ENCODE results near the gene C1D. TPM values are rescaled to one million over a fixed set of nuclear protein-coding genes. Genes with fewer than 3 reads are reported as not detected.
"Not testable (repeated sequence)": the region's sequence is repeated elsewhere in the genome, so short reads cannot be mapped to it uniquely, and the experiment has no call there.

C1D gene, protein sequence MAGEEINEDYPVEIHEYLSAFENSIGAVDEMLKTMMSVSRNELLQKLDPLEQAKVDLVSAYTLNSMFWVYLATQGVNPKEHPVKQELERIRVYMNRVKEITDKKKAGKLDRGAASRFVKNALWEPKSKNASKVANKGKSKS
- polyA plus RNA-seq (ENCODE audit: insufficient read length): 29.8 TPM

DNA sequence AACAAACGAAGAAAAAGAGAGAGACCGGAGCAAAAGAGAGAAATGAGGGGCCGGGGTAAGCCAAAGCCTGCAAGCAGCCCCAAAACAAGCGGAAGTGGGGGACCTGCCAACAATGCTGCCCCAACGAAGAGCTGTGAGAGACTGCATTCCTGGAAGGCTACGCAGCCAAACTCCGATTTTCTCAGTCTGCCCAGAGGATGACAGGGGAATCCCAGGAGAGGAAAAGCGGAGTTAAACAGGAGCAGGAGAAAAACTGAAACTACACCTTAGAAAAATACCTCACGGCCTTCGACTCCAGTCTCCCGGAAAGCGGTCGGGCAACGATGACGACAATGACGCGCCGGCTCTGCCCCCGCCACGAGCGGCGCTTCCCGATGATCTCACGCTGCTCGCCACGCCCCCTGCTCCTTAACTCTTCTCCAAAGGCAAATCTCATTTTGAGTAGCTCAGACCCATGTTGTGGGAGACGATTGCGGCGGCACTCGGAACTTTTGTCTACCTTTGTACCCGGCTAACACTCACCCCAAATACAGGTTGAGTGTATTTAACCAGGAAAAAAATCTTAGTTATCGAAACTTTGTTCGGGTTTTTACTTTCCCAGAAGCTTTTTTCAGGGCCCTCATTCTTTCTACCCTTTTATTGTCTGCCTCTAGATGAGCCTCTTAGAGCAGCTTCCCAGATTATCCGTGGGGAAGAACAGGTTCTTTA, at the start of gene C1D:
TSS of gene C1D (minus strand) at position 325 of the 708 bp plus-strand sequence. CDS start 15,694 bp downstream, outside the sequence.
- DNase-seq: peak; percentile 96

DNA sequence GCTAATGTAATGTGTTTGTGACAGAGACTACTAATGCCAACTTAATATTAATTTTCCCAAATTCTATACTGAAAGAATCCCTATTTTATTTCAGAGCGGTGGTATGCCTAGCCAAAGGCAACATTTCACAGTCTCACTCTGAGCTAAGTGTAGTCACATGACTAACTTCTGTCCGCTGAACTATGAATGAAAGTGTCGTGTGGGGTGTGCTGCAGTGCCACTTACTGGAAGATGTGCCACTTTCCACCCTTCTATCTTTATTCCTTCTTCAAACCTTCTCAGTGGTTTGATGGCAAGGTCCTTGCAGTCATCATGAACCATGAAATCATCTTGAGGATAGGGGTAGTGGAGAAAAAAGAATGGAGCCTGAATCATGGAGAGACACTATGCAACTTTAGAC, 47.3 kb upstream of the C1D start:
- DNase-seq: no peak

DNA sequence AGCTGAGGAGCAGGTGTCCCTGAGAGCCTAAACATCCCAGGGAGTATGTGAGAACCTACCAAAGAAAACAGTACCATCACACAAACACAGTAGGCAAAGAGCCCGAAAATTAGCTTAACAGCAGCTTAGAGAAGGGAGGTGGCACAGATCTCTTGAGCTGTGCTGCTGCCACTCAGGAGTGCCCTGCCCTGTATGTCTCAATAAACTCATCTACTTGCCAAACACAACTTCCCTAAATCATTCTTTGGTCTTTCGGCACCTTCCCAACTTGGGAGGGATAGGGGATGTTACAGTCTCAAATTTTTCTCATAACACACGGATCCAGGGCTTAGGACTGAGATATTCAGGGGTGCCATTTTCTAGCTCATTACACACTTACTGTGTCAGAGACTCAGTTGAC, 45.3 kb upstream of the C1D start:
- DNase-seq: no peak

DNA sequence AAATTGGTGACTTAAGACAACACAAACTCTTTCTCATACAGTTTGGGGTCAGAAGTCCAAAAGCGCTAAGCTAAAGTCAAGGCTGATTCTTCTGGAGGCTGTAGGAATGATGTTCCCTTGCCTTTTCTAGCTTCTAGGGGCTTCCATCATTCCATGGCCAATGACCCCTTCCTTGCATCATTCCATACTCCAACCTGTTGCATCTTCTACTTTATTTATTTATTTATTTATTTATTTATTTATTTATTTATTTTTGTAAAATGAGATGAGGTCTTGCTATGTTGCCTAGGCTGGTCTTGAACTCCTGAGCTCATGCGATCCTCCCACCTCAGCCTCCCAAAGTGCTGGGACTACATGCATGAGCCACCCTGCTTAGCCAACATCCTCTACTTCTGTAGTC, 44.7 kb upstream of the C1D start:
- DNase-seq: no peak

DNA sequence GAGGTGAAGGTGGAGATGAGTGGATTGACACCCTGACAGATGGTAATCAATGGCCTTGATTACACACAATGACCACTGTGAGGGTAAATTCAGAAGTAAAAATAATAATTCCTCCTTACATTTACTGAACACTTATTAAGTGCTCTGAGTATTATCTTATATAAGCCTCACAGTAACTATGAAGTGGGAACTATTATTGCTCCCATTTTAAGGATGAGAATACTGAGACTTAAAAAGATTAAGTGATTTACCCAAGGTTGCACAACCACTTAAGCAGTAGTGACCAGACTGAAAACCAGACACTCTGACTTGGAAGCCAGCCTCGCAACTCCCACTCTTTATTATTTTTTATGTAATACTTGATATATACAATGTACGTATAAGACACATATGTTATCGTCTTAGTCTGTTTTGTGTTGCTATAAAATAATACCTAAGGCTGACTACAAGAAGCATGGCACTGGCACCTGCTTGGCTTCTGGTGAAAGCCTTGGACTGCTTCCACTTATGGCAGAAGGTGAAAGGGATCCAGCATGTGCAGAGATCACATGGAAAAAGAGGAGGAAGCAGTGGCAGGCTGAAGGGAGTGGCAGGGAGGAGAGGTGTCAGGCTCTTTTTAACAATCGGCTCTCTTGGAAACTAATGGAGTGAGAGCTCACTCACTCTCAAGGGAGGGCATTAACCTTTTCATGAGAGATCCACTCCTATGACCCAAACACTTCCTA, 41.5 kb upstream of the C1D start:
- DNase-seq: no peak

DNA sequence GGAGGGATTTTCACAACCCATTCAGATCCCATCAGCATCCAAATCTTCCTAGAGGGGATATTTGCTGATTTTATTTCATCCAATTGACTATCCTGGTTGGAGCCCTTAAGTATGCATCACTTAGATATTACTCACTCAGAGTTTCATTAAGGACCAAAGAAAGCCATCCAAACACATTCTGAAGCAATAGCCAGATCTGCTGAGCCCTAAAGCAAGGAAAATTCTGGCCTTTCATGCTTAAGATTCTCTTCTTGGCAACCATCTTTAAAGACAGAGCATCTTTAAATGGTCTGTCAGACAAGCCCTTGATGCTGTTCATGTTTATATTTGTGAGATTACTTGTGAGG, 40.9 kb upstream of the C1D start:
- no peak for DNase-seq

DNA sequence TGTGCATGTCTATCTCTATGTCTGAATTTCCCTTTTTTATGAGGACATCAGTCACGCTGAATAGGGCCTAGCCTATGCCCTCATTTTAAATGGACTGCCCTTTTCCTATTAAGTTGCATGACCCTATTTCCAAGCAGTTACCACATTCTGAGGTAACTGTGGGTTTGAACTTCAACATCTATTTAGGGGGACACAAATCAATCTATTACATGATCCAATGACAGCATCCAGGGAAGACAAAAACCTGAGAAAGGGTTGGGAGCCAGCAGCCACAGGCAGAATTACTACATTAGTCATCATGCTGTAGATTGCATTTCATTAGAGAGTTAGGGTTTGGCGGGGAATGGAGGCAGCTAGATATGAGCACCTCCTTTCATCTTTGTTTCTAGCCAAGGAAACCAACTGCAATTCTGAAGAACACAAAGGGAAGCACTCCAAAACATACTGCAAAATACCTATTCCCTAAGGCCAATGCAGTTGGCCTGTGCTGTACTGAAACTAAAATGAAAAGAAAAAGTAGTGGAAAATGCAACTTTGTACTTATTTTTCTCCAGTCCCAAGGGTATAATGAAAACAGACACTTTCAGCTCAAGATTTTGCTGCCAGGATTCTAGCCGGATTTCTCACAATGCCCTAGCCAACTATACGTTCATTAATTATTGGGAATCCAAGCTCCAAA, 40.4 kb upstream of the C1D start:
- DNase-seq: peak; percentile 38

DNA sequence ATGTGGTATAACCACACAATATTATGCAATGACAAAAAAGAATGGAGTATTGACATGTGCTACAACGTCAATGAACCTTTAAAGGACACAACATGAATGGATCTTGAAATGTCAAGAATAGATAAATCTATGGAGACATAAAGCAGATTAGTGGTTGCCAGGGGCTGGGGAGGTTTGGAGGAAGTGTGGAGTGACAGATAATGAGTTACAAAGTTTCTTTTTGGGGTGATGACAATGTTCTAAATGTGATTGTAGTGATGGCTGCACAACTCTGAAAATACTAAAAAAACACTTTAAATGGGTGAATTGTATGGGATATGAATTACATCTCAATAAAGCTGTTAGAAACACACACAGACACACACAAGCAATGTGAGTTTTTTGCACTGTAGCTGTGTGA, 37.4 kb upstream of the C1D start:
- DNase-seq: no peak

DNA sequence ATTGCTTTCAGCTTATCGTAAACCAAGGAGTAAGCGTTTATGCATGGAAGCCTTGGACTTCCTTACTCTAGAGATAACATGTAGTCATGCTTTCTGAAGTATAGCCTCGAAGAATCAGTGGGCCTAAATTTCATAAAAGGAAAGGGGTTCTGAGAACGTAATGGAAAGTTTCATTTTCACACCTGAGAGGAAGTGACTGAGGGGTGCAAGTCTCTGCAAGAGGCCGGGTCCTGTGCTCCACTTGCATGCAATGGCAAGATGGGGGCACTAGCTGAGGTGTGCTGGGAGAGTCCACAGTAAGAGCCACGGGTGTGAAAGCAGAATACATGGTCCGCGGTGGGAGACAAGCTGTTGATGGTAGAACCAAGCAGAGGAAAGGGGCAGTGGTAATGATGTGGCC, 36.5 kb upstream of the C1D start:
- no peak for DNase-seq

DNA sequence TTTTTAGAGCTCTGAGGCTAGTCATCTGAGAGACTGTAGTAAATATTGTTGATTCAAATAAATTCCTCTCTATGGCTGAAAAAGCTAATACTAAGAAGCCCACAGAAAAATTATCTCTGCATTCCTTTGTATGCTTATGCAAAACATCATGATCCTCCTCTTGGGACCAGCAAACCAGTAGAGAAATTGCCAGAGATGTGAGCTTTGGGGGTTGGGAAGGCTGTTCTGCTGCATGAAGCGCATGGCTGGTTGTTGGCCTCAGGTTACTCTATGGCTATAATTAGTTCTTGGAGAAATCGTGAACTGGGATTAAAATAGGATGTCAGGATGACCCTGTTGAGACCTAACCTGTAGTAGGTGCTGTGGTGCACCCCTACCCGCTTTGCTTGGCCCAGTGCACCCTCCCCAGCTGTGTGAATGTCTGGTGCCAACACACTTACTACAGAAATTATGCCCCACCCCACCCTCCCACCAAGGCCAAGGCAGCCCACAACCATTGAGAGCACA, 35.5 kb upstream of the C1D start:
- DNase-seq: no peak

DNA sequence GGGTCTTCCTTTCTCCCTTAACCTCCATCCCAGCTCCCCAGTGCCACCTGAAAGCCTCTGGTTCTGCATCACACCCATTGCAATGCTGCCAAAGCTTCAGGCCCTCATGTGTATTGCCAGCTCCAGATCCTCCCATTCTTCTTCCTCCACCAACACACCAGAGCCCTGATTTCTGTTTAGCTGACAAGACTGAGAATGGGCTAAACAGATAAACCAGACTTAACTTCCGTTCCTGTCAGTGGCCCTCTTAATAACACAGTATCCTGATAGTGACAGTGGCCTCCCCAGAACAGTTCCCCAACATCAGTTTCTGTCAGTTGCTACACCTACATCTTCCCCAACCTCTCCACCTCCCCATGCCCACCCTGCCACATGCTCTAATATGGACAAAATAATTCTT, 31.3 kb upstream of the C1D start:
- DNase-seq: no peak

DNA sequence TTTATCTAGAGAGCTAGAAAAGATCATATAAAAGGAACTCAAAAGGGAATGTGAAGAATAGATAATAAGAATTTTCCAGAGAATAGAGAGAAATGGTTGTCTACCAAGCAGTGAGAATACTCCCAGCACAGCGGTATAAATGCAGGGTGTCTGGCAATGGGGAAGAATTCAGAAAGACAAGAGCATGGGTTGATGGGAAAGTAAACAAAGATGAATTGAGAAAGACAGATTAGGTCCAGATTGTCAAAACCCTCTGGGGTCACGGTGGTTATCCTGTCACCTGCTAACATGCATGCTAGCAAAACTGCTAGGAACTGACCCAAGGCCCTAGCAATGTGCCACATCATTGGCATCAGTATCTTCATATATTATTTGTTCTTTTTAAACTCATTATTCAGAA, 30.8 kb upstream of the C1D start:
- DNase-seq: no peak

DNA sequence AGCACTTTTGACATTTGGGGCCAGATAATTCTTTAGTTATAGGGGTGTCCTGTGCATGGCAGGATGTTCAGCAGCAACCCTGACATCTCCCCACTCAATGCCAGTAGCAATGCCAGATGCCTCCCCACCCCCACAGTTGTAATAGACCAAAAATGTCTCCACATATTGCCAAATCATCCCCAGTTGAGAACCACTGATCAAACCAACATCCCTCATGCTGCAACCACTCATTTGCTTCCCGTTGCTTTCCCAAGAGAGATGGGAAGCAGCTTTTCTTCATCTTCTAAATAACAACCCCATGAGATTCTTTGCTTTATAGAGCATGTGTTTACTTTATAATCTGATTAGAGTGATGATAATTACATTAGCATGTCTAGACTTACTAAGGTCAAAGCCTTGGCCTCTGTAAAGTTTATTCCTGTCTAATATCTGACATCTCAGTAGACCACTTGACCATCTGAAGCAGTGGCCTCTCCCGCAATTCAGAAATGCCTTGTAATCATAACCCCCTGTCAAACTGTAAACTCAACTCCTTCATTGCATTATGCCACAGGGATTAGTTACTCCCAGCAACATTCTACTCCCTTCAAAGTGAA, 28.7 kb upstream of the C1D start:
- no peak for DNase-seq

DNA sequence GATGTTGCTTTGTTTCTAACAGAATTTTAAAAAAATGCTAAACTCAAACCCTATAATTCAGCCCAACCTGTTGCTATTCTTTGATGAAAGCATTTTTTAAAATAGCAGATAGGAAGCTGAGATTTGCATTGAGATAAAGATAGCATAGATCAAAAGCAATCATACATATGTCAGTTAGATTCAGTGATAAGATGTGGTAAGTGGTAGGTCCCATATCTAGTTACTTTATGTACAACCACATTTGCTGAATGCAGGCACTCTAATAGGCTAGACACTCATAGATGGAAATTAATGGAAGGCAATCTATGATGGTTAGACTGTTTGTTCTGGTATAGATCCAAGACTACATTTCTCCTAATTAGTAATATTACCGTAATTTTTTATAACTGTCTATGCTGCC, 27.2 kb upstream of the C1D start:
- no peak for DNase-seq

DNA sequence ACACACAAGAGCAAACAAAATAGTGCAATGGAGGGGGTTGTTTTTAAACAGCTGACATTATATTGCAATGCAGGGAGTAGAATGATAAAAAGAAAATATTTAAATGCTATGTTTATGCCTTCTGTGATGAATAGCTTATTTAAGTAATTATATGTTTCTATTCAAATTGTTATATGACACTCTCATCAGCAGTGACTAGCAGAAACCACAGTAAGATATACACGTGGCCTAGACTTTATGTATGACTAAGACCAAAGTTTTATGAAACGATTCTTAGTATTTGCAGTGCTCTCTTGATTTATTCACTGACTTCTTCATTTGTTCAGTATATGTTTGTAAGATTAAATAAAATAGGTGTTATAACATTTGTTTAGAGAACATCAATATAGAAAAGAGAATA, 26.1 kb upstream of the C1D start:
- no peak for DNase-seq

DNA sequence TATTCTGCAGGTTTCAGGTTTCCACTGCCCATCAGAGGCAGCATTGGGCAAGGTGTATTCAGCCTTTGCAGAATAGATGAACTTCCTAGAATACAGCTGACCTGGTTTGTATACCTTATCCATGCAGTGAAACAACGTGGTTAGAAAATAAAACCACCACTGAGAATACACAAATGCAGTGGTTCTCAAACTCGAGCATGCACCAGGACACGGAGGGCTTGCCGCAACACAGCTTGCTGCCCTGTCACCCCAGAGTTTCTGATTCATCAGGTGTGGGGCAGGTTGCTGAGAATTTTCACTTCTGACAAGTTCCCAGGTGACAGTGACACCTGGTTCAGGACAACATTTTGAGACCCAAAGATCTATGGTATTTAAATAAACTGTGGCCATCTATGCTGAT, 23.4 kb upstream of the C1D start:
- no peak for DNase-seq

DNA sequence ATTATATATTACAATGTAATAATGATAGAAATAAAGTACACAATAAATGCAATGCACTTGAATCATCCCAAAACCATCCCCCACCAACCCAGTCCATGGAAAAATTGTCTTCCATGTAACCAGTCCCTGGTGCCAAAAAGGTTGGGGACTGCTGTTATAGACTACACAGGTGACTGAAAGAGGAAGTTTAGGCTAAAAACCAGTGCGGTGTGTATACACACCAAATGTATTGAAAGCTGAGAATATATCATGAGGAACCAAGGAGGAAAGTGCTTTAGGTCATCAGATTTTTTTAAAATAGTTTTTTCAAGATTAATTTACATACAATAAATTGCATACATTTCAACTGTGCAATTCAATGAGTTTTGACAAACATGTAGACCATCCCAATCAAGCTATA, 20.5 kb upstream of the C1D start:
- DNase-seq: no peak

DNA sequence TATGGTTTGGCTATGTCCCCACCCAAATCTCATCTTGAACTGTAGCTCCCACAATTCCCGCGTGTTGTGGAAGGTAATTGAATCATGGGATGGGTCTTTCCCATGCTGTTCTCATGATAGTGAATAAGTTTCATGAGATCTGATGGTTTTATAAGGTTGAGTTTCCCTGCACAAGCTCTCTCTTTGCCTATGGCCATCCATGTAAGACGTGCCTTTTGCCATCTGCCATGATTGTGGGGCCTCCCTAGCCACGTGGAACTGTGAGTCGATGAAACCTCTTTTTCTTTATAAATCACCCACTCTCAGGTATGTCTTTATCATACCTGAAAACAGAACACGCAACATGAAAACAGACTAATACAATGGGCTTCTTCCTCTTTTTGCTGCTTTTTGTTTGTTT, 11.2 kb upstream of the C1D start:
- no peak for DNase-seq

DNA sequence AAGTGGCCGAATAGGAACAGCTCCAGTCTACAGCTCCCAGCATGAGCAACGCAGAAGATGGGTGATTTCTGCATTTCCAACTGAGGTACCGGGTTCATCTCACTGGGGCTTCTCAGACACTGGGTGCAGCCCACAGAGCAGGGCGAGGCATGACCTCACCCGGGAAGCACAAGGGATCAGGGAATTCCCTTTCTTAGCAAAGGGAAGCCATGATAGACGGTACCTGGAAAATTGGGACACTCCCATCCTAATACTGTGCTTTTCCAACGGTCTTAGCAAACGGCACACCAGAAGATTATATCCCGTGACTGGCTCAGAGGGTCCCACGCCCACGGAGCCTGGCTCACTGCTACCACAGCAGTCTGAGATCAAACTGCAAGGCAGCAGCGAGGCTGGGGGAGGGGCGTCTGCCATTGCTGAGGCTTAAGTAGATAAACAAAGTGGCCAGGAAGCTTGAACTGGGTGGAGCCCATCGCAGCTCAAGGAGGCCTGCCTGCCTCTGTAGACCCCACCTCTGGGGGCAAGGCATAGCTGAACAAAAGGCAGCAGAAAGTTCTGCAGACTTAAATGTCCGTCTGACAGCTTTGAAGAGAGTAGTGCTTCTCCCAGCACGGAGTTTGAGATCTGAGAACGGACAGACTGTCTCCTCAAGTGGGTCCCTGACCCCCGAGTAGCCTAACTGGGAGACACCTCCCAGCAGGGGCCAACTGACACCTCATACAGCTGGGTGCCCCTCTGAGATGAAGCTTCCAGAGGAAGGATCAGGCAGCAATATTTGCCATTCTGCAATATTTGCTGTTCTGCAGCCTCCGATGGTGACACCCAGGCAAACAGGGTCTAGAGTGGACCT, 1.2 kb upstream of the C1D start:
- not testable (repeated sequence) for DNase-seq

DNA sequence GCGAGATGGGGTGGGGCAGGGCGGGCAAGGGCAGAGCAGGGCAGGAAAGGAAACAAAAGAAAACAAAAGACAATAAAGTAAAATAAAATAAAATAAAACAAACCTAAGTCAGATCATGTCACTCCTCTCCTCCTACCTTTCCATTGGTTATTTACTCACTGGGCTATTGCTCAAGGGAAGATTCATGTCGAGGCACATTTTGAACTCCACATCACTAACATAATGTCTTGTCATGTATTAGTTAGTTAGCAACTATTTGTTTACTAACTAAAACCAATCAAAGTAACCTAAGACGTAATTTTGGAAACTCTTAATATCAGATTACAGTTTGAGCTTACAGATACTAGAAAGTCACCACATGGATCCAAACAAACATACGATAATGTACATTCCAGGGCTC, 2.2 kb downstream of the C1D start:
- no peak for DNase-seq

DNA sequence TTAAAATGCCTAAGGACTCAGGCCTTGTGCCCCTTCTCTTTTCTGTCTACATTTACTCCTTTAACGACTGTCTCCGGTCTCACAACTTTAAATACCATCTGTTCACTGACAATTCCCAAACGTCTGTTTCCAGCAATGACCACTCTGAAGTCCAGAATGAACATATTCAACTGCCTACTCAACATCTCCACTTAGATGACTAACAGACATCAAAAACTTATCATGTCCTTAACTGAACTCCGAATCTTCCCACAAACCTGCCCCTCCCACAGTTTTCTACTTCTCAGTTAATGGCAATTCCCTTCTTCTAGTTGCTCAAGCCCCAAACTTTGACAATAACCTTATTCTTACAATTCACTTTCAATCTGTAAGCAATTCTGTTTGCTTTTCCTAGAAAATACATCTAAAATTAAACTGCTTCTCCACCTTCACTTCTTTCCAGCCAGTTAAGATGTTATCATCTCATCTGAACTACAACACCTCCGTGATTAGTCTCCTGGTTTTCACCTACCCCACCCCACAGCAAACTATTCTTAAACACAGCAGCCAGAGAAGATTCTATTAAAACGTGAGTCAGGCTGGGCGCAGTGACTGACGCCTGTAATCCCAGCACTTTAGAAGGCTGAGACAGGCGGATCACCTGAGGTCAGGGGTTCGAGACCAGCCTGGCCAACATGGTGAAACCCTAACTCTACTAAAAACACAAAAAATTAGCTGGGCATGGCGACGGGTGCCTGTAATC, 2.8 kb downstream of the C1D start:
- no peak for DNase-seq

All from hindlimb muscle (tissue), 1 donor.